GM12878 (cell line): ENCODE measurements around the gene GMDS. TPM values are rescaled to one million over a fixed set of nuclear protein-coding genes. Genes with fewer than 3 reads are reported as not detected.

Experiments used
- ATAC-seq: fragments of 200-7000 bp; cut with Tn5 transposase; 3 replicates; pipeline ENCODE4 v1.9.1; 2020; ENCODE audit warnings: mild to moderate bottlenecking, moderate library complexity
- BruUV-seq: library from RNA; stranded (reverse); fragments of 400-500 nt; replicated peaks from 2 replicates; lab custom pipeline; 2021; lab: Mats Ljungman, UMichigan
- CTCF ChIA-PET: fragments of 300-600 bp; sonication (Branson Sonifier 250); formaldehyde crosslinking; extraction: SDS; loops from one replicate; lab custom pipeline; 2021; ENCODE audit warnings: inconsistent platforms; lab: Yijun Ruan, JAX
- POLR2A ChIA-PET: fragments of 350-600 bp; formaldehyde crosslinking; extraction: SDS; loops from one replicate; lab custom pipeline; 2021; ENCODE audit warnings: inconsistent platforms; lab: Charles Lee
- RAD21 ChIA-PET: fragments of 300-600 bp; sonication (Branson Sonifier 250); formaldehyde crosslinking; loops from one replicate; lab custom pipeline; 2023; ENCODE audit warnings: antibody characterized with exemption; ENCODE audit not compliant: unreplicated experiment; lab: Charles Lee
- SMC1A ChIA-PET: fragments of 300-600 bp; sonication (Branson Sonifier 250); formaldehyde crosslinking; loops from one replicate; lab custom pipeline; 2023; ENCODE audit not compliant: unreplicated experiment, uncharacterized antibody; lab: Charles Lee
- DNase-seq: peaks from one replicate; pipeline ENCODE4 v3.0.0-alpha.2; 2011; ENCODE audit warnings: low read depth, low spot score
- FAIRE-seq: peaks from 3 replicates; lab custom pipeline; 2011; peaks lifted over from hg19 to GRCh38; lab: Jason Lieb, UNC
- H2AFZ ChIP-seq: 2 replicates; pipeline ENCODE4 v1.6.0; 2011; ENCODE audit warnings: low read depth, low read length, control low read depth; ENCODE audit not compliant: control insufficient read depth
- H3K27ac ChIP-seq: 2 replicates; pipeline ENCODE4 v1.5.1; 2011; ENCODE audit warnings: control low read depth; ENCODE audit not compliant: control insufficient read depth, insufficient read depth
- H3K27me3 ChIP-seq, 2 experiments: replicated peaks in 1 of 2; 2 replicates each; pipeline versions ENCODE4 v1.6.0 to v1.6.1; 2011; ENCODE audit warnings: low read length in 1 of 2; ENCODE audit not compliant: control insufficient read depth in 2 of 2, insufficient read depth in 2 of 2
- H3K36me3 ChIP-seq, 2 experiments: 2 replicates each; pipeline ENCODE4 v1.5.1; 2011; ENCODE audit warnings: low read length in 1 of 2; ENCODE audit not compliant: control insufficient read depth in 2 of 2, insufficient read depth in 2 of 2
- H3K4me1 ChIP-seq: 2 replicates; pipeline ENCODE4 v1.6.1; 2011; ENCODE audit warnings: mild to moderate bottlenecking, low read length, moderate library complexity, mixed read lengths; ENCODE audit not compliant: control insufficient read depth, insufficient read depth
- H3K4me2 ChIP-seq: 2 replicates; pipeline ENCODE4 v1.6.0; 2011; ENCODE audit warnings: control low read depth; ENCODE audit not compliant: control insufficient read depth, insufficient read depth
- H3K4me3 ChIP-seq: fragments of 200-600 bp; sonication (generic); 2 replicates; pipeline ENCODE4 v1.5.1; 2016
- H3K79me2 ChIP-seq: 2 replicates; pipeline ENCODE4 v1.6.0; 2011; ENCODE audit warnings: low read length; ENCODE audit not compliant: control insufficient read depth, insufficient read depth
- H3K9ac ChIP-seq: 2 replicates; pipeline ENCODE4 v1.8.0; 2011; ENCODE audit warnings: low read length, control low read depth, mixed read lengths; ENCODE audit not compliant: control insufficient read depth, insufficient read depth
- H3K9me3 ChIP-seq: replicated peaks from 3 replicates; pipeline ENCODE4 v1.5.1; 2011; ENCODE audit warnings: mild to moderate bottlenecking, low read length; ENCODE audit not compliant: control insufficient read depth, insufficient read depth
- H4K20me1 ChIP-seq: 2 replicates; pipeline ENCODE4 v1.6.0; 2011; ENCODE audit not compliant: control insufficient read depth, insufficient read depth
- CEBPB ChIP-seq, 2 experiments: fragments of 150-350 bp in 1 of 2; IDR thresholded peaks; 2 replicates each; pipeline ENCODE4 v1.6.1; 2012 to 2014; ENCODE audit warnings: low read depth in 2 of 2, low read length in 2 of 2, borderline replicate concordance in 1 of 2, inconsistent platforms in 1 of 2
- E2F8 ChIP-seq: fragments of 450-650 bp; IDR thresholded peaks from 2 replicates; pipeline ENCODE4 v1.6.1; 2018; ENCODE audit warnings: mild to moderate bottlenecking, low read depth, moderate library complexity; ENCODE audit not compliant: partially characterized antibody
- ELK1 ChIP-seq: IDR thresholded peaks from 2 replicates; pipeline ENCODE4 v1.6.1; 2012; ENCODE audit warnings: low read depth, low read length, improper control_type of control experiment
- IKZF2 ChIP-seq, 2 experiments: fragments of 450-650 bp; IDR thresholded peaks; 2 replicates each; pipeline ENCODE4 v1.6.1; 2017; ENCODE audit warnings: mild to moderate bottlenecking in 2 of 2, moderate library complexity in 2 of 2
- NFYA ChIP-seq: IDR thresholded peaks from 2 replicates; pipeline ENCODE4 v1.6.1; 2011; ENCODE audit warnings: low read depth, mild to moderate bottlenecking, low read length, improper control_type of control experiment, borderline replicate concordance
- PAX8 ChIP-seq: fragments of 450-650 bp; IDR thresholded peaks from 2 replicates; pipeline ENCODE4 v1.6.1; 2017; ENCODE audit warnings: mild to moderate bottlenecking, moderate library complexity
- PKNOX1 ChIP-seq: fragments of 450-650 bp; IDR thresholded peaks from 2 replicates; pipeline ENCODE4 v1.6.1; 2016; ENCODE audit warnings: mild to moderate bottlenecking
- RBBP5 ChIP-seq: fragments of 200-600 bp; sonication (generic); conservative IDR thresholded peaks from 2 replicates; pipeline ENCODE4 v1.6.1; 2016
- RFX5 ChIP-seq: IDR thresholded peaks from 2 replicates; pipeline ENCODE4 v1.6.1; 2011; ENCODE audit warnings: low read depth, low read length, improper control_type of control experiment
- SMAD1 ChIP-seq: fragments of 450-650 bp; IDR thresholded peaks from 2 replicates; pipeline ENCODE4 v1.6.1; 2018; ENCODE audit warnings: mild to moderate bottlenecking, low read depth; ENCODE audit not compliant: partially characterized antibody
- SPI1 ChIP-seq: IDR thresholded peaks from 2 replicates; pipeline ENCODE4 v1.6.1; 2011; ENCODE audit warnings: low read depth, mild to moderate bottlenecking, low read length, moderate library complexity, borderline replicate concordance; ENCODE audit not compliant: insufficient read depth
- YY1 ChIP-seq: IDR thresholded peaks from 2 replicates; pipeline ENCODE4 v1.6.1; 2011; ENCODE audit warnings: low read depth, mild to moderate bottlenecking, low read length
- ZNF207 ChIP-seq: fragments of 450-650 bp; IDR thresholded peaks from 2 replicates; pipeline ENCODE4 v1.6.1; 2014; ENCODE audit warnings: antibody characterized with exemption, mild to moderate bottlenecking, borderline replicate concordance
- ZNF24 ChIP-seq: fragments of 450-650 bp; IDR thresholded peaks from 2 replicates; pipeline ENCODE4 v1.6.1; 2017; ENCODE audit warnings: antibody characterized with exemption, mild to moderate bottlenecking
- WGBS: methylation state at CpG from one replicate; pipeline ENCODE4 v1.1.6; 2016; ENCODE audit warnings: low lambda C conversion rate; ENCODE audit not compliant: insufficient replicate concordance, insufficient coverage; ENCODE audit errors: missing lambda C conversion rate; 5-methylcytosine and 5-hydroxymethylcytosine counted together
- in situ Hi-C: fragments of 300-500 bp; cut with MboI; formaldehyde crosslinking; loops from 9 replicates; pipeline ENCODE4 v1.14.3; 2018; ENCODE audit warnings: mixed read lengths
- intact Hi-C: fragments of 100-400 bp; cut with micrococcal nuclease; formaldehyde crosslinking; loops from one replicate; pipeline ENCODE4 v1.14.2; 2022; ENCODE audit not compliant: unreplicated experiment
- polyA plus RNA-seq, 11 experiments: library from polyadenylated mRNA; depleted of rRNA in 4 of 11; unstranded in 6 of 11; stranded (reverse) in 5 of 11; fragments of >200 nt; fragmentation: Nextera tagmentation in 4 of 11; fragmentation: Illumina TruSeq in 1 of 11; extraction: Ambion mirVana in 4 of 11; extraction: Trizol in 1 of 11; gene quantifications; 1 replicate in 1 of 11; 2 replicates in 10 of 11; pipeline versions ENCODE4 v1.2.1 to v1.2.3, GENCODE V29; 2011 to 2016; ENCODE audit warnings: inconsistent platforms in 2 of 11, missing spikeins in 2 of 11, low read depth in 1 of 11
- total RNA-seq, 4 experiments: library from RNA; depleted of rRNA in 3 of 4; stranded (reverse); fragments of >200 nt in 3 of 4; fragmentation: Illumina TruSeq in 1 of 4; extraction: Trizol in 1 of 4; gene quantifications; 2 replicates each; pipeline versions ENCODE4 v1.2.1 to v1.2.3, GENCODE V29; 2013 to 2021

Gene GMDS
- total and polyA plus RNA-seq, 10 of the 15 experiments (the other 5 are each of a cell fraction or from before 2014, with no cell fraction given): 0.61 to 53.8 (median 29.3) TPM

- POLR2A ChIA-PET: no interaction called here
- FAIRE-seq: no peak
- Histone ChIP-seq H3K4me2 (no peak overlapping the region), H3K9me3 (no peaks in the 10 kb centered on the region; the same call in 2 of the 3 replicates), H3K27ac (no peak overlapping the region), H3K4me1 (no peaks in the 10 kb centered on the region)
- WGBS: 54% methylated on average over 4 of the region's 4 CpGs
- intact Hi-C loops: loop anchor here (2.0 kb wide), 1 partner anchor 601 kb away; no protein-coding TSS in a partner anchor
- no peak for TF ChIP-seq RBBP5
- no peak for TF ChIP-seq RFX5
- no peak for TF ChIP-seq YY1
- no peak for TF ChIP-seq E2F8
- TF ChIP-seq ZNF24: no peak
- no peak for TF ChIP-seq ELK1
- TF ChIP-seq PKNOX1: no peak
- no peak for TF ChIP-seq NFYA
- TF ChIP-seq SPI1: no peak
- no peak for TF ChIP-seq PAX8
- no peak for TF ChIP-seq ZNF207
- TF ChIP-seq IKZF2 (IDR thresholded peaks at IDR 0.05): no peak
- no peak for TF ChIP-seq CEBPB (IDR thresholded peaks at IDR 0.05; ENCODE audit: borderline replicate concordance in 1 of 2, low read depth in 2 of 2, low read length in 2 of 2)
- TF ChIP-seq SMAD1: no peak
- TF ChIP-seq, all 136 proteins: peak for 0
- ChIA-PET CTCF (interaction anchor here (1.2 to 1.5 kb wide), 4 partner anchors 9 to 602 kb away, joined by 3 to 9 read pairs (median 5); no protein-coding TSS in a partner anchor), SMC1A (interaction anchor here (1.4 to 1.5 kb wide), 2 partner anchors 11 to 12 kb away, joined by 6 to 7 read pairs; no protein-coding TSS in a partner anchor), RAD21 (interaction anchor here (2.0 kb wide), 1 partner anchor 10 kb away, joined by 6 read pairs; no protein-coding TSS in a partner anchor)
- ATAC-seq (no peak), DNase-seq (no peak)
- H3K79me2 ChIP-seq: no peaks in the 10 kb centered on the region
- H3K4me3 ChIP-seq: no peak overlapping the region
- no TSS peak for BruUV-seq
- no peaks in the 10 kb centered on the region for H3K27me3 ChIP-seq
- H2AFZ ChIP-seq: no peak overlapping the region
- H3K36me3 ChIP-seq: no peaks in the 10 kb centered on the region
- in situ Hi-C loops: no loop called here
- no peak overlapping the region for H3K9ac ChIP-seq
- no peaks in the 10 kb centered on the region for H4K20me1 ChIP-seq
These were observed 47.4 kb downstream of the GMDS start for GRCh38 chr6:2197984-2198383.
